Skeletal muscle satellite cell (primary cell): ENCODE results near the gene ST7.
"Not testable (repeated sequence)": the region's sequence is repeated elsewhere in the genome, so short reads cannot be mapped to it uniquely, and the experiment has no call there.

ENCODE experiments used
- H3K27me3 ChIP-seq: 2 replicates; pipeline ENCODE4 v1.7.0; 2013; ENCODE audit warnings: low read length; ENCODE audit not compliant: control insufficient read depth, insufficient read depth
- H3K36me3 ChIP-seq: 2 replicates; pipeline ENCODE4 v1.7.0; 2013; ENCODE audit warnings: mild to moderate bottlenecking, control low read depth, low read length; ENCODE audit not compliant: insufficient read depth
- H3K4me1 ChIP-seq: 2 replicates; pipeline ENCODE4 v1.7.0; 2013; ENCODE audit warnings: low read length; ENCODE audit not compliant: control insufficient read depth, insufficient read depth
- H3K4me2 ChIP-seq: 2 replicates; pipeline ENCODE4 v1.7.0; 2013; ENCODE audit warnings: mild to moderate bottlenecking, low read length
- H3K4me3 ChIP-seq: 2 replicates; pipeline ENCODE4 v1.7.0; 2013; ENCODE audit warnings: low read length
- H3K9ac ChIP-seq: 2 replicates; pipeline ENCODE4 v1.7.0; 2013; ENCODE audit warnings: mild to moderate bottlenecking, low read depth, low read length, moderate library complexity
- H3K9me3 ChIP-seq: replicated peaks from 2 replicates; pipeline ENCODE4 v1.7.0; 2013; ENCODE audit warnings: mild to moderate bottlenecking, control low read depth, low read length

Gene ST7

DNA sequence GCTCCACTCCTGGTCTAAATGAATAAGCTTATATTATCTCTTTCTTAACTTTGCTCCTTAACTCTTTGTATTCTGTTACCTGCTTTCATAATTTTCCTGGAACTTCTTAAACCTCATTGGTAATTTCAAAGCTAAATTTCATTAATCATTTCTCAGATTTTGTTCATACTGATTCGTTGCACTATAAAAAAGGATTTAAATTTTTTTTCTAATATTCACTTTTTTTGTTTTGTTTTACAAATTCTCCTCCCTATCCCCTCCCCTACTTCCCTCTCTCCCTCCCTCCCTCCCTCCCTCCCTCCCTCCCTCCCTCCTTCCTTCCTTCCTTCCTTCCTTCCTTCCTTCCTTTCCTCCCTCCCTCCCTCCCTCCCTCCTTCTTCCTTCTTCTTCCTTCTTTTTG, 14.7 kb downstream of the ST7 start:
- H3K4me1 ChIP-seq: no peaks in the 10 kb centered on the region
- no peaks in the 10 kb centered on the region for H3K9me3 ChIP-seq
- H3K9ac ChIP-seq: no peak overlapping the region
- no peaks in the 10 kb centered on the region for H3K36me3 ChIP-seq
- H3K4me2 ChIP-seq: no peak overlapping the region
- H3K27me3 ChIP-seq: no peaks in the 10 kb centered on the region
- H3K4me3 ChIP-seq: no peak overlapping the region

DNA sequence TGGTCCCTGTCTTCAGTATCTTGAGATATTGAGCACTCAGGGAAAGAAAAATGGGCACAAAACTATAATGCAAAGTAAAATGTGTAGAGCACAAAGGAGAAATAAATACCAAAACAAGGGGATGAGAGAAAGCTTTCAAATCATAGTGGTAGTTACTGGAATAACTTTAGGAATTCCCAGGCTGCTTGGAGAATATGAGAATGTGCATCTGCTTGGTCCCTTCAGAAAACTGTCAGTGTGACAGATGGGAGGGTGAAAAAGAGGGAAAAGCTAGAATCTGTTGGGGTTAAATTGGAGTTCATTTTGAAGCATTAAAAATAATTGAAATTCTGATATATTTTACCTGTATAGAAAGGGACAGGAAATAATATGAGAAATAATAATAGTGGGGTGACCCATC, 15.3 kb downstream of the ST7 start:
- Histone ChIP-seq H3K9me3 (no peaks in the 10 kb centered on the region), H3K4me3 (no peak overlapping the region), H3K9ac (no peak overlapping the region), H3K4me2 (no peak overlapping the region), H3K27me3 (no peaks in the 10 kb centered on the region), H3K36me3 (no peaks in the 10 kb centered on the region), H3K4me1 (no peaks in the 10 kb centered on the region)

DNA sequence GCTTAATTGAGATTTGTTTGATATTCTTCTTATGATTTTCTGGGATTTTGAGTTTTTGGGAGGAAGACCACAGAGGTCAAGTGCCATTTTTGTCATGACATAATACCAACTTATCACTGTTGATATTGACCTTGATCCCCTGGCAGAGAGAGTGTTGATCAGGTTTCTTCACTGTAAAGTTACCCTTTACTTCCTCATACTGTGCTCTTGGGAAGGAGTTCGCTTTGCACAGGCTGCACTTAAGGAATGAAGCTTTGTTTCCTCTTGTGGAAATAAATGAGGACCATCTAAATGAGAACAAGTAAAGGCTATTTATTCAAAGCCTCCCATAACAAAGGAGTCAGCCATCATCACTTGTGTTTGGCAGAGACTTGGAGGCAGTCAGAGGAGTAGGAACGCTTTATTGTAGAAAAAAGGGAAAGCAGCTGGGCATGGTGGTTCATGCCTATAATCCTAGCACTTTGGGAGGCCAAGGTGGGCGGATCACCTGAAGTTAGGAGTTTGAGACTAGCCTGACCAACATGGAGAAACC, 16.1 kb downstream of the ST7 start:
- Histone ChIP-seq H3K9ac (no peak overlapping the region), H3K9me3 (no peaks in the 10 kb centered on the region), H3K4me3 (no peak overlapping the region), H3K36me3 (no peaks in the 10 kb centered on the region), H3K4me2 (no peak overlapping the region), H3K27me3 (no peaks in the 10 kb centered on the region), H3K4me1 (no peaks in the 10 kb centered on the region)

DNA sequence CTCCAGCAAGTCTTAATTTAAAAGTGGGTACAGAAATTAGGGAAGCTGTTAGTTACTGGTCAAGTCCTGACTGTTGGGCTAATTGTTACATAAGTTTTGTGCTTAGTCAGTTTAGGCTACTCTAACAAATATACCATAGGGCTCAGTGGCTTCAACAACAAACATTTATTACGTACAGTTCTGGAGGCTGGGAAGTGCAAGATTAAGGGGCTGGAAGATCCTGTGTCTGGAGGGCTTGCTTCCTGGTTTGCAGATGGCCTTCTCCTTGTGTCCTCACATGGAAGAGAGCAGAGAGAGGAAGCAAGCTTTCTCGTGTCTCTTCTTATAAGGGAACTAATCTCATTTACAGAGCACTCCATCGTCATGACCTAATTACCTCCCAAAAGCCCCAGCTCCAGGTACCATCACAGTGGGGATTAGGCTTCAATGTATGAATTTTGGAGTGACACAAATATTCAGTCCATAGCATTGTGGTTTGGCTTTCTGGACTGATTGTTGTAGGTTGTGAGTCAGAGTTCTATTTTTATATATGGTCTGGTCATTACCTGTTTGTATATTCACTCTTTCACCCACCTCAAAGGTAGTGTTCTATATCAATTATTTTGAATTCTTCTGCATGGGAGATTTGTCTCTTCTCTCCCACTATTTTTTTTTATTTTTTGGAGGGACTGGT, 17.1 kb downstream of the ST7 start:
- Histone ChIP-seq H3K9ac (no peak overlapping the region), H3K9me3 (no peaks in the 10 kb centered on the region), H3K4me2 (no peak overlapping the region), H3K27me3 (no peaks in the 10 kb centered on the region), H3K4me3 (no peak overlapping the region), H3K36me3 (no peaks in the 10 kb centered on the region), H3K4me1 (no peaks in the 10 kb centered on the region)

- not testable (repeated sequence) for H3K9ac ChIP-seq, H3K4me1 ChIP-seq, H3K4me3 ChIP-seq, H3K4me2 ChIP-seq, H3K9me3 ChIP-seq, H3K27me3 ChIP-seq, H3K36me3 ChIP-seq
Observed at GRCh38 chr7:116971153-116971552, 17.9 kb downstream of the ST7 start.

DNA sequence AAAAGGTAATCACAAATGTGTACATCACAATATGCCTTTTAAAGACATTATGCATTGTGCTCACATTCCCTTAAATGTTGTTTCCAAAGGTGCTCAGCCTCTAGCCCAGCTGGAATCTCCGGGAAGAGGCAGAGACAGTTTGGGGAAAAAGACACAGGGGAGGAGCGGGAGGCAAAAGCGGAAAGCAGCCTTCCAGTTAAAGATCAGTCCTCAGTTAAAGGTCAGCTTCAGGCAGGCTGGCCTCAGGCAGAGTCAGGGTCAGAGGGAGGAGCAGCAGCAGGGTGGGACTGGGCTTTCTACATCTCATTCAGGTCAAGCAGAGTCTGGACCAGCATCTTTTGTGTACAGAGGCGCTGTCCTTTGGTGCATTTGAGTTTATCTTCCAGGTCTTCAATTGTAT, 18.6 kb downstream of the ST7 start:
- H3K4me1 ChIP-seq: peaks cover under 1% of the 10 kb centered on the region
- H3K27me3 ChIP-seq: no peaks in the 10 kb centered on the region
- no peaks in the 10 kb centered on the region for H3K9me3 ChIP-seq
- H3K9ac ChIP-seq: no peak overlapping the region
- no peak overlapping the region for H3K4me3 ChIP-seq
- no peak overlapping the region for H3K4me2 ChIP-seq
- H3K36me3 ChIP-seq: no peaks in the 10 kb centered on the region

GRCh38 chr7:116975024-116975423, 21.7 kb downstream of the ST7 start:
- not testable (repeated sequence) for H3K9me3 ChIP-seq, H3K4me2 ChIP-seq, H3K36me3 ChIP-seq, H3K27me3 ChIP-seq, H3K9ac ChIP-seq, H3K4me1 ChIP-seq, H3K4me3 ChIP-seq

DNA sequence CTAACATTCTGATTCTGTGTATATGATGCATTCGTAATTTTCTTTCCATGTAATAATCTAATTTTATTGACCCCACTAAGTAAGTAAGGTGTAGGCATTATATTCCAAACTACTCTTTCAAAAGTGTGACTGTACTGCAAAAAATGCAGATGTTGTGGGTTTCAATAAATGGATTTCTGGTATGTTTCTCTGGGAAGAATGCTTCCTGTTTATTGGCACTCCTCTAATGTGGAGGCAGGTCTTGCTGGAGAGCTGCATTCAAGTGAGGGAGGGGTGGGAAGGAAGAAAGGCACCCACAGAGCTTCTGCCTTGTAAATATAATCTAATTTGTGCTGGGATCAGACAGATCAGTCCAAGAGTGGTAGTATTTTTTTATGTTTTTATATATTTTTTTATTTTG, 23.9 kb downstream of the ST7 start:
- H3K9ac ChIP-seq: no peak overlapping the region
- H3K4me2 ChIP-seq: no peak overlapping the region
- H3K36me3 ChIP-seq: no peaks in the 10 kb centered on the region
- no peaks in the 10 kb centered on the region for H3K27me3 ChIP-seq
- H3K4me3 ChIP-seq: no peak overlapping the region
- H3K4me1 ChIP-seq: peaks cover 9% of the 10 kb centered on the region
- H3K9me3 ChIP-seq: no peaks in the 10 kb centered on the region

GRCh38 chr7:116978006-116978405, 24.7 kb downstream of the ST7 start:
- Histone ChIP-seq H3K9ac (no peak overlapping the region), H3K9me3 (no peaks in the 10 kb centered on the region), H3K4me2 (no peak overlapping the region), H3K4me1 (peaks cover 9% of the 10 kb centered on the region), H3K4me3 (no peak overlapping the region), H3K36me3 (no peaks in the 10 kb centered on the region), H3K27me3 (no peaks in the 10 kb centered on the region)

GRCh38 chr7:116979430-116979829, 26.1 kb downstream of the ST7 start:
- Histone ChIP-seq H3K9ac (no peak overlapping the region), H3K36me3 (no peaks in the 10 kb centered on the region), H3K9me3 (no peaks in the 10 kb centered on the region), H3K4me2 (no peak overlapping the region), H3K27me3 (no peaks in the 10 kb centered on the region), H3K4me3 (no peak overlapping the region), H3K4me1 (peaks cover 9% of the 10 kb centered on the region)

- peaks cover 9% of the 10 kb centered on the region for H3K4me1 ChIP-seq
- no peaks in the 10 kb centered on the region for H3K27me3 ChIP-seq
- H3K4me3 ChIP-seq: no peak overlapping the region
- no peaks in the 10 kb centered on the region for H3K36me3 ChIP-seq
- no peaks in the 10 kb centered on the region for H3K9me3 ChIP-seq
- H3K4me2 ChIP-seq: no peak overlapping the region
- H3K9ac ChIP-seq: no peak overlapping the region
Observed at GRCh38 chr7:116980354-116980753, 27.1 kb downstream of the ST7 start.

DNA sequence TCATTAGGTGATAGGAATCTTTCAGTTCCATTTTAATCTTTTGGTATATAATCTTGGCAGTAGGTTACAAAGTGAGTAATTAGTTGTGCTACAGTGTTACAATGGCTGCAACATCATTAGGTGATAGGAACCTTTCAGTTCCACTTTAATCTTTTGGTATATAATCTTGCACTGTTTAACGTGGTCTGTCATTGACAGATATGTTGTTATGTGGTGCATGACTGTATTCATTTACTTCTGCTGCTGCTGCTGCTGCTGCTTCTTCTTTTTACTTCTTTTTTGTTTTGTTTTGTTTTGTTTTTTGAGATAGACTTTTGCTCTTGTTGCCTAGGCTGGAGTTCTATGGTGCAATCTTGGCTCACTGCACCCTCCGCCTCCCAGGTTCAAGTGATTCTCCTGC, 28.6 kb downstream of the ST7 start:
- Histone ChIP-seq H3K4me3 (no peak overlapping the region), H3K9ac (no peak overlapping the region), H3K36me3 (no peaks in the 10 kb centered on the region), H3K27me3 (no peaks in the 10 kb centered on the region), H3K4me1 (peaks cover 12% of the 10 kb centered on the region), H3K4me2 (no peak overlapping the region), H3K9me3 (no peaks in the 10 kb centered on the region)
